Measurements from ENCODE around the gene SFMBT2.
A peak's percentile ranks its signal among the peaks of the same experiment; 100 is the strongest.

SFMBT2 gene

GRCh38 chr10:7260912-7261311 lies 149.9 kb downstream of the SFMBT2 start:
- H2AFZ ChIP-seq (ENCODE audit: low read depth): no peak overlapping the region
- no peaks in the 10 kb centered on the region for H3K36me3 ChIP-seq (ENCODE audit: insufficient read depth)
- TF ChIP-seq CTCF (conservative IDR thresholded peaks at IDR 0.05; ENCODE audit: low read depth, low read length): no peak
- no peaks in the 10 kb centered on the region for H4K20me1 ChIP-seq (ENCODE audit: insufficient read depth)
- H3K9ac ChIP-seq: no peak overlapping the region
- peaks cover 28% of the 10 kb centered on the region for H3K4me1 ChIP-seq (ENCODE audit: low read depth, poor library complexity, severe bottlenecking)
- no peak overlapping the region for H3K27ac ChIP-seq
- no peak overlapping the region for H3K4me3 ChIP-seq (IDR thresholded peaks at IDR 0.05; ENCODE audit: insufficient read depth, low read depth, low read length)
- H3K4me2 ChIP-seq: 0 out of 2 replicates have a peak overlapping the region, but pooled peaks have one; percentile 3
- no peaks in the 10 kb centered on the region for H3K27me3 ChIP-seq (ENCODE audit: insufficient read depth, low read depth)
- no peaks in the 10 kb centered on the region for H3K79me2 ChIP-seq (ENCODE audit: insufficient read depth, low read depth)

GRCh38 chr10:7260412-7260900 lies 150.4 kb downstream of the SFMBT2 start:
- Histone ChIP-seq H3K79me2 (ENCODE audit: insufficient read depth, low read depth) (no peaks in the 10 kb centered on the region), H3K27ac (no peak overlapping the region), H3K4me1 (ENCODE audit: low read depth, poor library complexity, severe bottlenecking) (peaks cover 33% of the 10 kb centered on the region), H3K9ac (no peak overlapping the region), H3K27me3 (ENCODE audit: insufficient read depth, low read depth) (no peaks in the 10 kb centered on the region), H4K20me1 (ENCODE audit: insufficient read depth) (no peaks in the 10 kb centered on the region), H2AFZ (ENCODE audit: low read depth) (no peak overlapping the region), H3K4me3 (IDR thresholded peaks at IDR 0.05; ENCODE audit: insufficient read depth, low read depth, low read length) (no peak overlapping the region), H3K4me2 (no peak overlapping the region), H3K36me3 (ENCODE audit: insufficient read depth) (no peaks in the 10 kb centered on the region)
- TF ChIP-seq CTCF (conservative IDR thresholded peaks at IDR 0.05; ENCODE audit: low read depth, low read length): peak; percentile 75

GRCh38 chr10:7258948-7259523 lies 151.8 kb downstream of the SFMBT2 start:
- H3K36me3 ChIP-seq (ENCODE audit: insufficient read depth): no peaks in the 10 kb centered on the region
- H3K4me3 ChIP-seq (IDR thresholded peaks at IDR 0.05; ENCODE audit: insufficient read depth, low read depth, low read length): no peak overlapping the region
- no peaks in the 10 kb centered on the region for H4K20me1 ChIP-seq (ENCODE audit: insufficient read depth)
- H3K79me2 ChIP-seq (ENCODE audit: insufficient read depth, low read depth): no peaks in the 10 kb centered on the region
- no peak overlapping the region for H3K27ac ChIP-seq
- H3K4me2 ChIP-seq: no peak overlapping the region
- H2AFZ ChIP-seq (ENCODE audit: low read depth): no peak overlapping the region
- peaks cover 34% of the 10 kb centered on the region for H3K4me1 ChIP-seq (ENCODE audit: low read depth, poor library complexity, severe bottlenecking)
- no peak for TF ChIP-seq CTCF (conservative IDR thresholded peaks at IDR 0.05; ENCODE audit: low read depth, low read length)
- H3K9ac ChIP-seq: no peak overlapping the region
- no peaks in the 10 kb centered on the region for H3K27me3 ChIP-seq (ENCODE audit: insufficient read depth, low read depth)

- H4K20me1 ChIP-seq (ENCODE audit: insufficient read depth): no peaks in the 10 kb centered on the region
- no peaks in the 10 kb centered on the region for H3K79me2 ChIP-seq (ENCODE audit: insufficient read depth, low read depth)
- H3K9ac ChIP-seq: no peak overlapping the region
- no peak overlapping the region for H3K4me2 ChIP-seq
- H2AFZ ChIP-seq (ENCODE audit: low read depth): no peak overlapping the region
- H3K36me3 ChIP-seq (ENCODE audit: insufficient read depth): no peaks in the 10 kb centered on the region
- no peak overlapping the region for H3K27ac ChIP-seq
- no peaks in the 10 kb centered on the region for H3K27me3 ChIP-seq (ENCODE audit: insufficient read depth, low read depth)
- peaks cover 25% of the 10 kb centered on the region for H3K4me1 ChIP-seq (ENCODE audit: low read depth, poor library complexity, severe bottlenecking)
- no peak for TF ChIP-seq CTCF (conservative IDR thresholded peaks at IDR 0.05; ENCODE audit: low read depth, low read length)
- no peak overlapping the region for H3K4me3 ChIP-seq (IDR thresholded peaks at IDR 0.05; ENCODE audit: insufficient read depth, low read depth, low read length)
Observed at GRCh38 chr10:7255517-7255916, 155.3 kb downstream of the SFMBT2 start.

Measured in KMS-11 (cell line).